Chondrocyte (in vitro differentiated cells): Measurements from ENCODE around the gene GOLGA1. TPM values are rescaled to one million over a fixed set of nuclear protein-coding genes. Genes with fewer than 3 reads are reported as not detected.
"Not testable (repeated sequence)": the region's sequence is repeated elsewhere in the genome, so short reads cannot be mapped to it uniquely, and the experiment has no call there.

Experiments
- DNase-seq: peaks from one replicate; pipeline ENCODE4 v3.0.0; 2021; ENCODE audit warnings: mixed read lengths, low spot score
- H3K27ac Mint-ChIP-seq: one replicate; pipeline ENCODE4 v1.8.0; 2021; ENCODE audit warnings: mild to moderate bottlenecking, moderate library complexity, mixed read lengths; ENCODE audit not compliant: unreplicated experiment
- H3K27me3 Mint-ChIP-seq: 2 replicates; pipeline ENCODE4 v1.8.0; 2021; ENCODE audit warnings: low read depth, mixed read lengths
- H3K36me3 Mint-ChIP-seq: 2 replicates; pipeline ENCODE4 v1.8.0; 2021; ENCODE audit warnings: low read depth, mixed read lengths
- H3K4me1 Mint-ChIP-seq: 2 replicates; pipeline ENCODE4 v1.8.0; 2021; ENCODE audit warnings: low read depth, mild to moderate bottlenecking, mixed read lengths
- H3K4me3 Mint-ChIP-seq: one replicate; pipeline ENCODE4 v1.8.0; 2021; ENCODE audit warnings: mild to moderate bottlenecking, moderate library complexity, mixed read lengths; ENCODE audit not compliant: unreplicated experiment
- H3K9me3 Mint-ChIP-seq: 2 replicates; pipeline ENCODE4 v1.8.0; 2021; ENCODE audit warnings: low read depth, mixed read lengths
- total RNA-seq: library from RNA; stranded (reverse); gene quantifications from 3 replicates; pipeline ENCODE4 v1.2.1, GENCODE V29; 2021
- TF ChIP-seq, protein P1 (sequence below): fragments of 200-600 bp; sonication (generic); IDR thresholded peaks from 2 replicates; pipeline ENCODE4 v1.5.0; 2021; ENCODE audit warnings: antibody characterized with exemption, mild to moderate bottlenecking, moderate library complexity

The GOLGA1 gene
- total RNA-seq, 1 donor from 2014 or later, result 25.0 TPM

DNA sequence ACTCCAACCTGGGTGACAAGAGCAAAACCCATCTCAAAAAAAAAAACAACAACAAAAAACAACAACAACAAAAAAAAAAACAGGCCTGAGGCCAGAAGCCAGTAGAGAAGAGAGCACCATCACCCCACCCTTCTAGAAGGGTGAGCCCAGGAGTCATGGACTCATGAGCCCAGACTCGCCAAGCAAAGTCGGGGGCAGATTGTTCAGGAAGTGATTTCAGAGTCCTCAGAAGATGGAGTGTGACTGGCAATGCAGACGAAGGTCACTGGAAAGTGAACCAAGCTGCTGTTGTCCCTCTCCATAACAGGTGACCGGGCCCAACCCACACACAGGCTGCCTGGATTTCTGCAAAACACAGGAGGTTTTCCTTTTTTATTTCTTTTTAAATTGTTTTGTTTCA, 96.6 kb downstream of the GOLGA1 start:
- H3K4me1 Mint-ChIP-seq, result peaks cover 30% of the 10 kb centered on the region
- TF ChIP-seq, protein P1, sequence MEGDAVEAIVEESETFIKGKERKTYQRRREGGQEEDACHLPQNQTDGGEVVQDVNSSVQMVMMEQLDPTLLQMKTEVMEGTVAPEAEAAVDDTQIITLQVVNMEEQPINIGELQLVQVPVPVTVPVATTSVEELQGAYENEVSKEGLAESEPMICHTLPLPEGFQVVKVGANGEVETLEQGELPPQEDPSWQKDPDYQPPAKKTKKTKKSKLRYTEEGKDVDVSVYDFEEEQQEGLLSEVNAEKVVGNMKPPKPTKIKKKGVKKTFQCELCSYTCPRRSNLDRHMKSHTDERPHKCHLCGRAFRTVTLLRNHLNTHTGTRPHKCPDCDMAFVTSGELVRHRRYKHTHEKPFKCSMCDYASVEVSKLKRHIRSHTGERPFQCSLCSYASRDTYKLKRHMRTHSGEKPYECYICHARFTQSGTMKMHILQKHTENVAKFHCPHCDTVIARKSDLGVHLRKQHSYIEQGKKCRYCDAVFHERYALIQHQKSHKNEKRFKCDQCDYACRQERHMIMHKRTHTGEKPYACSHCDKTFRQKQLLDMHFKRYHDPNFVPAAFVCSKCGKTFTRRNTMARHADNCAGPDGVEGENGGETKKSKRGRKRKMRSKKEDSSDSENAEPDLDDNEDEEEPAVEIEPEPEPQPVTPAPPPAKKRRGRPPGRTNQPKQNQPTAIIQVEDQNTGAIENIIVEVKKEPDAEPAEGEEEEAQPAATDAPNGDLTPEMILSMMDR, result no peak
- H3K27me3 Mint-ChIP-seq, result no peaks in the 10 kb centered on the region
- H3K4me3 Mint-ChIP-seq, result no peak overlapping the region
- no peaks in the 10 kb centered on the region for H3K9me3 Mint-ChIP-seq
- no peak for DNase-seq
- no peaks in the 10 kb centered on the region for H3K36me3 Mint-ChIP-seq
- peak overlapping the region; percentile 91 for H3K27ac Mint-ChIP-seq

DNA sequence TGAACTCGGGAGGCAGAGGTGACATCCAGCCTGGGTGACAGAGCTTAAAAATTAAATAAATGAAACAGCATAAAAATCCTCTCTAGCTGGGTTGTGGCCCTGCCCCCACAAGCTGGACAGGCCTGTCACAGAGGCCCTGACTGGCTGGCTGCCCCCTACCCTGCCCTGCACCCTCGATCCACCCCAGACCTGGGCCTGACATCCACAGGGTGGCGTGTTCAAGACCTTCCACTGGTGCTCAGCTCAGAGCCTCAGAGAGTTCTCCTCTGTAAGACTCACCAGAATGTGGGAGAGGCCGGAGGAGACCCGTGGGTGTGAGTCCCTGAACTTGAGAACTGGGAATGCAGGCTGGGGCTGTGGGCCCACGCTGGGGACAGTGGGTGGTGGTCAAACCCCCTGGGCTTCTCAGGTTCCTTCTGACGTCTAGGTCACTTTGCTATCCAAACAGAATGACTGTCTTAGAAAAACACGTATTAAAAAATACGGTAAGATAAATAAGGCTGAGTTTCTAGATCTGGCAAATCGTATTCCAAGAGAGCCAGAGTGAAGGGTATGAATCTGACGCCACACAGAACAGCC, 97.3 kb downstream of the GOLGA1 start:
- peak overlapping the region; percentile 91 for H3K27ac Mint-ChIP-seq
- H3K36me3 Mint-ChIP-seq, result no peaks in the 10 kb centered on the region
- H3K4me3 Mint-ChIP-seq, result peak overlapping the region; percentile 22
- H3K27me3 Mint-ChIP-seq, result no peaks in the 10 kb centered on the region
- TF ChIP-seq, protein P1, result no peak
- H3K9me3 Mint-ChIP-seq, result no peaks in the 10 kb centered on the region
- H3K4me1 Mint-ChIP-seq, result peaks cover 30% of the 10 kb centered on the region
- DNase-seq, result no peak

DNA sequence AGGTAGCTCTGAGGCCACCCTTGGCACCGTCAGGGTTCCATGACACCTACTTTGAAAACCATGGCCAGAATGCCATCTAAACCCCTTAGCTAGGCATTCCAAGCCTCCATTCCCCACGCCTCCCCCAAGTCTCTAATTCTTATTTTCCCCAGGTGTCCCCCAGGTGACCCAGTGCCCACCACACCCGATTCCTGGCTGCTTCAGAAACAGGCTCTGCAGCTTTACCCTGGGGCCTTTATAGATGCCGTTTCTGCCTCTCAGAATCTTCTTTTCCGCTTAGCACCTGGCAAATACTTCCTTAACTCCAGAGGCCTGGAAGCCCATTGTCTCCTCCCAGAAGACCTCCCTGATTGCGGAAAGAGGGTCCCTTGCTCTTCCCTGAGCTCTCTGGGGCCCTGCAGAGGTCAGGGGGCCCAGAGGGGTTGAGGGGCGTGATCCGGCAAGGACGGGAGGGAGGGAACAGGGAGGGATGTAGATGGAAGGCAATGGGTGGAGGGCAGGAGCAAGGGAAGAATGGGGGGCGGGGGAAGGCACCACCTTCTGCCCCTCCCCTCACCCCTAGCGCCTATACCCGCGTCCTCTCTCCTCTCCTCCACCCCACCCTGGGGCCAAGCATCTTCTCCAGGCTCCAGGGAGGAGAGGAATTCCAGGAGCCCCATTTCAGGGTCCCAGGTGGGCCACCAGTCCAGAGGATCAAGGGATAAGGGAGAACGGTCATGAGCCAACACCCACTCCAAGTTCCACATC, 99.6 kb downstream of the GOLGA1 start:
- no peaks in the 10 kb centered on the region for H3K36me3 Mint-ChIP-seq
- peak overlapping the region; percentile 22 for H3K27ac Mint-ChIP-seq
- DNase-seq, result no peak
- TF ChIP-seq, protein P1, result no peak
- no peaks in the 10 kb centered on the region for H3K27me3 Mint-ChIP-seq
- H3K4me3 Mint-ChIP-seq, result no peak overlapping the region
- H3K9me3 Mint-ChIP-seq, result no peaks in the 10 kb centered on the region
- peaks cover 30% of the 10 kb centered on the region for H3K4me1 Mint-ChIP-seq

DNA sequence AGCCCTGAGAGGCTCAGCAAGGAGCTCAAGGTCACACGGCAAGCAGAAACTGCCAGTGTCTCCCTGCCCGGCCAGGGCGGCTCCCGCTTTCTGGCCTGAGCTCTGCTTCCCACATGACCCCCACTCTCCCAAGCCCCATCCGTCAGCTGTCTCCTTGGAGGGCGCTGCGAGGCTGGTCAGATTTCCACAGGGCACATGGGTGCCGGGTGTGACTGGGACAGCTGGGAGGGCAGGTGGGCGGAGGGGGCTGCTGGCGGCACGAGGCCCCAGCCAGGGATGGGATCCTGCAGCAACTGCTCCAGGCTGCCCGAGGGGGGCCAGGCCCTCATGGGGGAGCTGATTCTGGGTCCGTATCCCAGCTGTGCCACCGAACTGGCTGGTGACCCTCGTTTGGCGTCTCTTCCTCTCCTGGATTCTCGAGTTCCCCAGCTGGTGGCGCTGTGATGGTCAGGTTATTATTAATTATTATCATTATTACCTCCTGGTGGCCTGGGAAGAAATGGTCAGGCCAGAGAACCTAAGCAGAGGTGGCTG, 100.5 kb downstream of the GOLGA1 start:
- H3K4me1 Mint-ChIP-seq, result peaks cover 30% of the 10 kb centered on the region
- no peak for DNase-seq
- TF ChIP-seq, protein P1, result peak; percentile 73
- H3K36me3 Mint-ChIP-seq, result no peaks in the 10 kb centered on the region
- H3K27me3 Mint-ChIP-seq, result no peaks in the 10 kb centered on the region
- H3K27ac Mint-ChIP-seq, result no peak overlapping the region
- H3K9me3 Mint-ChIP-seq, result no peaks in the 10 kb centered on the region
- no peak overlapping the region for H3K4me3 Mint-ChIP-seq

DNA sequence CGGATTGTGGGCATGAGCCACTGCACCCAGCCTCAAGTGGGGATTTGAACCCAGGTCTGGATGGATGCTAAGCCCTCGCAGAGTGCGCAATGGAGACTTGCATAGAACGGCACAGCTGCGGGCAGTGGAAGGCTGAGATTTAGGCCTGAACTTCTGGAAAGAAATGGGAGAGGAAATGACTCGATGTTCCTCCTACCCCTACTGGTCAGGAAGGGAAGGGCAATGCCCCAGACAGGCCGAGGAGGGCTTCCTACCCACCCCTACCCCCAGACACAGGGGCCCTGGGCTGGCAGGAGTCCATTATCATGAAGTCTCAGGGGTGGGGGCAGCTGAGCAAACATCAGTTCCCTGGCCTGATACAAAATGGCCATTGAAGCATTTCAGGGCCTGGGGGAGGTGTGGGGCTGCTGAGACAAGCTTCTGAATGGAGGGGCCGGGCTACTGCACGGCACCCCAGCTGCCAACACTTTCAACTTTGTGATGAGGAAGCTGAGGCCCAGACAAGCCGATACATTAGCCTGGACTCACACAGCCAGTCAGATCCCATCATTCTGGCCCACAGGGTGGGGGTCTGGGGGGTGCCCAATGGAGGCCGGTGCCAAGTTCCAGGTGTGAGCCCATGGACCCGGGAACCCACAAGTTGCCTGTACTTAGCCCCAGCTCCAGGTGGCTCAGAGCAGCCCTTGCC, 101.1 kb downstream of the GOLGA1 start:
- H3K9me3 Mint-ChIP-seq, result no peaks in the 10 kb centered on the region
- TF ChIP-seq, protein P1, result peak; percentile 76
- no peak overlapping the region for H3K27ac Mint-ChIP-seq
- H3K36me3 Mint-ChIP-seq, result no peaks in the 10 kb centered on the region
- no peaks in the 10 kb centered on the region for H3K27me3 Mint-ChIP-seq
- DNase-seq, result no peak
- H3K4me3 Mint-ChIP-seq, result no peak overlapping the region
- H3K4me1 Mint-ChIP-seq, result peaks cover 35% of the 10 kb centered on the region

DNA sequence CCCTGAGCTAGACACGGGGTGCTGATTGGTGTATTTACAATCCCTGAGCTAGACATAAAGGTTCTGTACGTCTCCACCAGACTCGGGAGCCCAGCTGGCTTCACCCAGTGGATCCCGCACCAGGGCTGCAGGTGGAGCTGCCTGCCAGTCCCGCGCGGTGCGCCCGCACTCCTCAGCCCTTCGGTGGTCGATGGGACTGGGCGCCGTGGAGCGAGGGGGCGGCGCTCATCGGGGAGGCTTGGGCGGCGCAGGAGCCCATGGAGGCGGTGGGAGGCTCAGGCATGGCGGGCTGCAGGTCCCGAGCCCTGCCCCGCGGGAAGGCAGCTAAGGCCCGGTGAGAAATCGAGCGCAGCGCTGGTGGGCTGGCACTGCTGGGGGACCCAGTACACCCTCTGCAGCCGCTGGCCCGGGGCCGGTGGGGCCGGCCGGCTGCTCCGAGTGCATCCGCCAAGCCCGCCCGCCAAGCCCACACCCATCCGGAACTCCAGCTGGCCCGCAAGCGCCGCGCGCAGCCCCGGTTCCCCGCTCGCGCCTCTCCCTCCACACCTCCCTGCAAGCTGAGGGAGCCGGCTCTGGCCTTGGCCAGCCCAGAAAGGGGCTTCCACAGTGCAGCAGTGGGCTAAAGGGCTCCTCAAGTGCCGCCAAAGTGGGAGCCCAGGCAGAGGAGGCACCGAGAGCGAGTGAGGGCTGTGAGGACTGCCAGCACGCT, 102.2 kb downstream of the GOLGA1 start:
- H3K27me3 Mint-ChIP-seq, H3K36me3 Mint-ChIP-seq, DNase-seq, H3K9me3 Mint-ChIP-seq, H3K4me3 Mint-ChIP-seq, H3K27ac Mint-ChIP-seq: not testable (repeated sequence)
- peaks cover 33% of the 10 kb centered on the region for H3K4me1 Mint-ChIP-seq

DNA sequence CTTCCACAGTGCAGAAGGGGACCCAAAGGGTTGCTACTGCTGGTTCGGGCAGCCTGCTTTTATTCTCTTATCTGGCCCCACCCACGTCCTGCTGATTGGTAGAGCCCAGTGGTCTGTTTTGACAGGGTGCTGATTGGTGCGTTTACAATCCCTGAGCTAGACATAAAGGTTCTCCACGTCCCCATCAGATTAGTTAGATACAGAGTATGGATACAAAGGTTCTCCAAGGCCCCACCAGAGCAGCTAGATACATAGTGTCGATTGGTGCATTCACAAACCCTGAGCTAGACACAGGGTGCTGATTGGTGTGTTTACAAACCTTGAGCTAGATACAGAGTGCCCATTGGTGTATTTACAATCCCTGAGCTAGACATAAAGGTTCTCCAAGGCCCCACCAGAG, 102.8 kb downstream of the GOLGA1 start:
- not testable (repeated sequence) for H3K9me3 Mint-ChIP-seq, H3K36me3 Mint-ChIP-seq, H3K4me3 Mint-ChIP-seq, H3K27ac Mint-ChIP-seq, H3K27me3 Mint-ChIP-seq, DNase-seq
- peaks cover 27% of the 10 kb centered on the region for H3K4me1 Mint-ChIP-seq
